Tibial nerve (tissue), 4 donors: ENCODE measurements around the gene IL18R1.

Experiments used
- CTCF ChIP-seq, 5 experiments: fragments of 200-600 bp in 3 of 5; fragments of 450-650 bp in 2 of 5; sonication (generic) in 3 of 5; IDR thresholded peaks; one replicate each; pipeline ENCODE4 v1.5.1; 2016 to 2019; ENCODE audit warnings: antibody characterized with exemption in 5 of 5, mild to moderate bottlenecking in 3 of 5, moderate library complexity in 2 of 5
- EP300 ChIP-seq, 2 donors: sonication (generic); formaldehyde crosslinking; IDR thresholded peaks; one replicate each; pipeline ENCODE4 v1.6.1; 2017; ENCODE audit warnings: antibody characterized with exemption in 2 of 2, mild to moderate bottlenecking in 1 of 2

GRCh38 chr2:102361632-102362241 is 6.1 kb downstream of the IL18R1 start:
- TF ChIP-seq CTCF (IDR thresholded peaks at IDR 0.05) (no peak), EP300 (IDR thresholded peaks at IDR 0.05) (no peak)
